ENCODE data around the gene WDFY3.

GRCh38 chr4:84661191-84661939 is 305.1 kb downstream of the WDFY3 start:
- no peak for TF ChIP-seq POLR2A (IDR thresholded peaks at IDR 0.05; ENCODE audit: low read depth, low read length)
- TF ChIP-seq, protein P1, sequence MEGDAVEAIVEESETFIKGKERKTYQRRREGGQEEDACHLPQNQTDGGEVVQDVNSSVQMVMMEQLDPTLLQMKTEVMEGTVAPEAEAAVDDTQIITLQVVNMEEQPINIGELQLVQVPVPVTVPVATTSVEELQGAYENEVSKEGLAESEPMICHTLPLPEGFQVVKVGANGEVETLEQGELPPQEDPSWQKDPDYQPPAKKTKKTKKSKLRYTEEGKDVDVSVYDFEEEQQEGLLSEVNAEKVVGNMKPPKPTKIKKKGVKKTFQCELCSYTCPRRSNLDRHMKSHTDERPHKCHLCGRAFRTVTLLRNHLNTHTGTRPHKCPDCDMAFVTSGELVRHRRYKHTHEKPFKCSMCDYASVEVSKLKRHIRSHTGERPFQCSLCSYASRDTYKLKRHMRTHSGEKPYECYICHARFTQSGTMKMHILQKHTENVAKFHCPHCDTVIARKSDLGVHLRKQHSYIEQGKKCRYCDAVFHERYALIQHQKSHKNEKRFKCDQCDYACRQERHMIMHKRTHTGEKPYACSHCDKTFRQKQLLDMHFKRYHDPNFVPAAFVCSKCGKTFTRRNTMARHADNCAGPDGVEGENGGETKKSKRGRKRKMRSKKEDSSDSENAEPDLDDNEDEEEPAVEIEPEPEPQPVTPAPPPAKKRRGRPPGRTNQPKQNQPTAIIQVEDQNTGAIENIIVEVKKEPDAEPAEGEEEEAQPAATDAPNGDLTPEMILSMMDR (conservative IDR thresholded peaks at IDR 0.05; ENCODE audit: low read depth, low read length), result no peak
- no peak for TF ChIP-seq RFX5 (IDR thresholded peaks at IDR 0.05; ENCODE audit: low read depth, low read length)
- no peak for TF ChIP-seq RAD21 (IDR thresholded peaks at IDR 0.05; ENCODE audit: low read length)
- TF ChIP-seq USF2 (IDR thresholded peaks at IDR 0.05; ENCODE audit: low read depth, low read length), result no peak
- no peak for TF ChIP-seq SMC3 (IDR thresholded peaks at IDR 0.05; ENCODE audit: low read depth, low read length)
- TF ChIP-seq BHLHE40 (IDR thresholded peaks at IDR 0.05; ENCODE audit: low read depth, low read length), result no peak
- no peak for TF ChIP-seq MXI1 (IDR thresholded peaks at IDR 0.05; ENCODE audit: borderline replicate concordance, low read depth, low read length)
- TF ChIP-seq CEBPB (IDR thresholded peaks at IDR 0.05; ENCODE audit: low read depth, low read length), result no peak
